GM12874 (cell line): ENCODE measurements around the gene NFKBIB.

Experiments
- CTCF ChIP-seq: IDR thresholded peaks from 2 replicates; pipeline ENCODE4 v1.5.1; 2011; ENCODE audit warnings: low read depth, mild to moderate bottlenecking, control low read depth, low read length, moderate library complexity; ENCODE audit not compliant: insufficient read depth

NFKBIB gene

DNA sequence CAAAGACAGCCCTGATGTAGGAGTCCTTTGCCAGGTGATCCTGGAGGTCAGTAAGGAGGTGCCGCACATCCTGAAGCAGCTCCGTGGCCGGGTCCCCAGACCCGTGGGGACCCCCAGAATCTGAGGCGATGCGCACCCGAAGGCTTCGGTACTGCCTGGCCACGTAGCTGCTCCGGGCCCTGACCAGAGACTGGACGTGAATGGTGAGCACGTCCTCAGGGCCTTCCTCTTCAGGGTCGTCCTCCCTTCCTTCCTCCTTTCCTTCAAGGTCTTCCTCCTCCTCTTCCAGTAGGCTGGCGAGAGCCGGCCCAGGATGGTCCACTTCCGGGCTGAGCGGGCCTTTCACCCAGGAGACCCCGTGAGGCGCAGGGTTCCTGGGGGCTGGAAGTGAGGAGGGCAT, 29.2 kb upstream of the NFKBIB start:
- no peak for TF ChIP-seq CTCF

- TF ChIP-seq CTCF, result no peak; the same call in 1 of the 2 replicates
Measured at GRCh38 chr19:38875656-38876395, 23.9 kb upstream of the NFKBIB start.

DNA sequence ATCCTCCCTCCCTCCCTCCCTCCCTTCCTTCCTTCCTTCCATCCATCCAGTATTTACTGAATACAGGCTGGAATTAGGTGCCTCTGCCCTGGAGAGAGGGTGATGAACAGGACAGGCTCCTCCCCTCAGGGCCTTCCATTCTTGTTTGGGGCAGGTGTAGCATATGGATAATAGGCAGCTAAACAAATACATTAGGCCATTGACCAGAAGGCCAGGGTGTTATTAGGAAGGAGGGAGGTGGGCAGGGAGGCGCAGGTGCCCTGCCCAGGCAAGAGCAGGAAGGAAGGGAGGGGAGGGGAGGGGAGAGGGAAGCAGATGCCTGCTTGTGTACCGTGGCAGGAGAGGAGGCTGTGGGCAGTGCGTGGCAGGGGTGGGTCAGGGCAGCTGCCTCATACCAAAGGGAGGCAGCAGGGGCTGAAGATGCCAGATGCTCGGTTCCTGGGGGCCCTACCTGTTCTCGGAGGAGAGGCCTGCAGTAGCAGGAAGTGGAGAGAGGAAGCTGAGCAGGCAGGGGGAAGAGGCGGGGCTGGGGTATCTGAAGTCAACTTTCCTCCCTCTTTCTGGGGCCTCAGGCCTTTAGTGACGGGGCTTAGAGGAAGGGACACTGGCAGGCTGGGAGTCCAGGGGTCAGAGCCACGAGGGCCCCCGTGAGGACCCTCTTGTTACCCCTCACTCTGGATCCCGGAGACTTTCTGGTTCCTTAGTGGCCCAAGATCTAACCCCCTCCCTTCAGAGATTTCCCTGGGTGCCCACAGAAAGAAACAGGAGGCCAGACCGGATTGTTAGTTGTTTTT, 21.8 kb upstream of the NFKBIB start, which contains the start of gene RINL:
RINL (minus strand) TSS at position 495 of the 794 bp plus-strand sequence. CDS start 1,533 bp downstream, outside the sequence.
- no peak for TF ChIP-seq CTCF

DNA sequence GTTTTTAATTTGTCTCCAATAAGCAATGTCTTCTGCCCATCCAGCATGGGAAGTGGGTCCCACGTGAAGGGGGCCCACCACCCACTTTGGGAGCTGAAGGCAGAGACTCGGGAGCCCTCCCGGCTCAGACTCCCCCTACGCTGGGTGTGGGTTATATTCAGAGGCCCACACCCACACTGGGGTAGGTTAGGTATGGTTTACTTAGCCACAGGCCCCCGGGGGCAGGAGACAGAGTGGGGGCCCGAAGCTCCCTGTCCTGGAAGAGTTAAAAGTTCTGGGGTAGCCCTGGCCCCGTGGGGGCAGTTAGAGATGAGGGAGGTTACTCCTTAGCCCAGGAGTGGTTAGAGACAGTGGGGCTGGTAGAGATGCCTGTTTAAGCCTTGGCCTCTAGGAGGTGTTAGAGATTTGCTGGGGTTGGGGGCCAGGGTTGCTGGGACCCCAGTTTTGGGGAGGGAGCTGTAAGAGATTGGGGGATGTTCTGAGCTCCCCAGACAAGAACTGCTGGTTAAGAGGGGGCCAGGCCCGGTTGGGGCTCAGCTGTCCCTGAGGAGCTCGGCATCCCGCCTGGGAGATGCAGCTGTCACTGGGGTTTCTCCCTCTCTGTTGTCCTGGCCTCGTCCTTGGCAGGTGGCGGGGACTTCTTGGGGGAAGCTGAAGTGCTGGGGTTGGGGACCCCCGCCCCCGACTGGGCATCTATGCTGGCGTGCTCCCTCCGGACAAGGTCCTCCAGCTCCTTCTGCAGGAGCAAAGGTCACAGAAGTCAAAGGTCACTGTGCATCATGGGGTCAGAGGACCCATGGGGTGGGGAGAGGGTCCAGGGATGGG, 21.0 kb upstream of the NFKBIB start:
- TF ChIP-seq CTCF, result peak; percentile 16; the same call in 1 of the 2 replicates

DNA sequence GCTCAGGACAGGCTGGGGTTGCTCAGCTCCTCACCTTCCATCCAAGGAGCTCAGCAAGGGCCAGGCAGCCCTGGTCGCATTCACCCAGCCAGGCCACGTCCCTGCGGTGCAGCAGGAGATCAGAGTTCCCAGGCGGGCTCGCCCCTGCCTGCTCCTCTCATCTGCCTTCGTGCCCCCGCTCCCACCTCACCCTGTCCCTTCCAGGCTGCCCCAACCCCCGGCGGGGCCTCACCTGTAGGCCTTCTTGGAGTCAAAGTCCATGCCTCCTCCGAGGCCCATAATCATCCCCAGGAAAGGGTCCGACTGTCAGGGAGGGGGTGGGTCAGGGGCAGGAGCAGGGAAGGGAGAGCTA, 20.4 kb upstream of the NFKBIB start:
- no peak for TF ChIP-seq CTCF

GRCh38 chr19:38880076-38880881, 19.5 kb upstream of the NFKBIB start:
- TF ChIP-seq CTCF, result no peak
